Right lobe of liver (tissue), 6 donors: Measurements from ENCODE around the gene KLF18. TPM values are rescaled to one million over a fixed set of nuclear protein-coding genes. Genes with fewer than 3 reads are reported as not detected.

Experiments used
- ATAC-seq, 4 donors: fragments of 200-7000 bp; cut with Tn5 transposase; one replicate each; pipeline ENCODE4 v1.9.1; 2020; ENCODE audit warnings: mild to moderate bottlenecking in 4 of 4, moderate library complexity in 4 of 4
- DNase-seq, 3 donors: peaks; one replicate each; pipeline ENCODE4 v3.0.0-alpha.2; 2020
- H3K27ac ChIP-seq, 3 donors: fragments of 200-600 bp; one replicate each; pipeline ENCODE4 v1.8.0; 2022
- H3K27me3 ChIP-seq, 2 donors: fragments of 200-600 bp; one replicate each; pipeline ENCODE4 v1.8.0; 2022
- H3K36me3 ChIP-seq, 4 donors: fragments of 200-600 bp; sonication (generic) in 1 of 4; one replicate each; pipeline versions ENCODE4 v1.5.1 to v1.8.0; 2017 to 2022; ENCODE audit warnings: control low read depth in 1 of 4
- H3K4me1 ChIP-seq, 4 donors: fragments of 200-600 bp; sonication (generic) in 1 of 4; one replicate each; pipeline versions ENCODE4 v1.5.1 to v1.8.0; 2017 to 2022; ENCODE audit warnings: control low read depth in 1 of 4
- H3K4me3 ChIP-seq, 3 donors: fragments of 200-600 bp; one replicate each; pipeline ENCODE4 v1.8.0; 2022
- H3K9me3 ChIP-seq, 4 donors: fragments of 200-600 bp; sonication (generic) in 1 of 4; one replicate each; pipeline versions ENCODE4 v1.5.1 to v1.8.0; 2017 to 2022; ENCODE audit warnings: control low read depth in 1 of 4
- CTCF ChIP-seq, 4 donors: fragments of 200-600 bp in 3 of 4; fragments of 450-650 bp in 1 of 4; IDR thresholded peaks; one replicate each; pipeline versions ENCODE4 v1.5.1 to v1.8.0; 2016 to 2022; ENCODE audit warnings: antibody characterized with exemption in 4 of 4, mild to moderate bottlenecking in 2 of 4
- POLR2A ChIP-seq: fragments of 450-650 bp; IDR thresholded peaks from one replicate; pipeline ENCODE4 v1.6.1; 2017; ENCODE audit warnings: antibody characterized with exemption, mild to moderate bottlenecking
- WGBS: methylation state at CpG from one replicate; pipeline ENCODE4 v1.1.6; 2018; ENCODE audit warnings: low coverage, low lambda C conversion rate; ENCODE audit not compliant: insufficient coverage; ENCODE audit errors: missing lambda C conversion rate; 5-methylcytosine and 5-hydroxymethylcytosine counted together
- intact Hi-C, 2 donors: fragments of 100-400 bp; cut with DNase I; formaldehyde crosslinking; loops; one replicate each; pipeline versions ENCODE4 v1.11.2 to v1.14.1; 2022
- total RNA-seq, 6 experiments: library from RNA; depleted of rRNA in 2 of 6; stranded (reverse); fragments of >200 nt in 2 of 6; fragmentation: NEBNext Ultra II Directional in 3 of 6; extraction: Animal tissue kit (Norgen Biotek cat#: 25700) in 3 of 6; gene quantifications; one replicate each; pipeline versions ENCODE4 v1.1.0 to v1.2.4, GENCODE V29; 2016 to 2023
- donor health status: DM: no; HTN: yes; CAD: no.
- donor health status: DM: no; HTN: no; CAD: no.
- donor health status: DM: no; HTN: no; CAD: no.
- donor health status: DM: no; HTN: yes; CAD: no.
- donor health status: DM: no; HTN: yes; CAD: no.

KLF18 gene
- total RNA-seq, 6 experiments from 2014 or later = not detected

DNA sequence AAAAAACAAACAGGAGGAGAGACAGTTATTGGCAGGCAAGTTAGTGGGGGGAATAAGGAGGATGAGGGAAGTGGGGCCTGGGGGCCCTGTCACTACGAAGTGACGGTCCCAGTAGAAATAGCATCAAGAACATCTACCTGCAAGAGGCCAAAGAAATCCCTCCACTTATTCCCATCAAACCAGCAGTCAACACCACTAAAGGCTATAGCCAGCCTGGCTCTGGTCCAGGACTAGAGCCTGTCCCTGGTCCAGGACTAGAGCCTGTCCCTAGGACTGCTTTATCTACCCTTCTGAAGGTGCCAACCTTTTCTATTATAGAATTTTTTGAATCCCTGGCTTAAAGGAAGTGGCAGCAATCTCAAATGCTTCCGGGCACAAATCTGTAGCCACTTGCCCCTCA lies 3.2 kb downstream of the KLF18 start:
- Histone ChIP-seq H3K27ac (no peak overlapping the region), H3K4me1 (no peaks in the 10 kb centered on the region), H3K36me3 (no peaks in the 10 kb centered on the region), H3K27me3 (no peaks in the 10 kb centered on the region), H3K4me3 (no peak overlapping the region), H3K9me3 (no peaks in the 10 kb centered on the region)
- DNase-seq = no peak
- TF ChIP-seq CTCF (IDR thresholded peaks at IDR 0.05) (no peak), POLR2A (no peak)
- 73% methylated on average over 3 of the region's 3 CpGs for WGBS
- ATAC-seq = no peak
- intact Hi-C loops = no loop called here

GRCh38 chr1:44135886-44136285 lies 5.5 kb downstream of the KLF18 start:
- Histone ChIP-seq H3K4me1 (no peaks in the 10 kb centered on the region), H3K27ac (no peak overlapping the region), H3K4me3 (no peak overlapping the region), H3K9me3 (no peaks in the 10 kb centered on the region), H3K27me3 (no peaks in the 10 kb centered on the region), H3K36me3 (no peaks in the 10 kb centered on the region)
- ATAC-seq (no peak), DNase-seq (no peak)
- 81% methylated on average over 2 of the region's 2 CpGs for WGBS
- intact Hi-C loops = no loop called here
- TF ChIP-seq CTCF (IDR thresholded peaks at IDR 0.05) = no peak
- TF ChIP-seq POLR2A = no peak

DNA sequence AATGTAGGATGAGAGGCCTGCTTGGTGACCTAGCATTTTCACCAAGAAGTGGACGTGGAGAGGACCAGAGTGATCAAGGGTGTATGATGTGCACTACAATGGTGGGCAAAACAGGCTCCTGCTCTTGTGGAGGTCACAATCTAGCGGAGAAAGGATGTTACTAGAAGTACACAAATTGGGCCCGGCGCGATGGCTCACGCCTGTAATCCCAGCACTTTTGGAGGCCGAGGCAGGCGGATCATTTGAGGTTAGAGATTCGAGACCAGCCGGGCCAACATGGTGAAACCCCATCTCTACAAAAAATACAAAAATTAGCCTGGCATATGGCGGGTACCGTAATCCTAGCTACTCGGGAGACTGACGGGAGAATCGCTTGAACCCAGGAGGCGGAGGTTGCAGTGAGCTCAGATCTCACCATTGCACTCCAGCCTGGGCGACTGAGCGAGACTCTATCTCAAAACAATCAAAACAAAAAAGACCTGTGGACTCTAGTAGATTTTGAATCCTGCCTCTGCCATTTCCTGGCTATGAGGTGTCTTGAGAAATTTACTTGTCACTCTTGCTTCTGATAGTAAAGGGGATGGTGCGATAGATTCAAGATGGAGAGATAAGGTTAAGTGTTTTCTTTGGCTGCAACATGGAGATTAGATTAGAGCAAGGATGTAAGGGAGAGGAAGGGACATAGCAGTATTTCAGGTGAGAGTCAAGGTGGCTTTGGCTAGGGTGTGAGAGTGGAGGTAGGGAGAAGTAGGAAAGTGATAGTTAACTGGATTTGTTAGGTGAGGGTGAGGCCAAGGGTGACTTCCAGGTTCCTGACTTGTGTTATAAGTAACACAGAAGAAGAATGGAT lies 7.1 kb downstream of the KLF18 start:
- Histone ChIP-seq H3K4me1 (no peaks in the 10 kb centered on the region), H3K27ac (no peak overlapping the region), H3K36me3 (no peaks in the 10 kb centered on the region), H3K27me3 (no peaks in the 10 kb centered on the region), H3K9me3 (no peaks in the 10 kb centered on the region), H3K4me3 (no peak overlapping the region)
- TF ChIP-seq CTCF (IDR thresholded peaks at IDR 0.05) = no peak
- TF ChIP-seq POLR2A = no peak
- no peak for ATAC-seq
- 90% methylated on average over 17 of the region's 19 CpGs for WGBS
- no peak for DNase-seq
- intact Hi-C loops = no loop called here

- no peaks in the 10 kb centered on the region for H3K4me1 ChIP-seq
- H3K27me3 ChIP-seq = no peaks in the 10 kb centered on the region
- 64% methylated on average over 1 of the region's 3 CpGs for WGBS
- H3K36me3 ChIP-seq = no peaks in the 10 kb centered on the region
- H3K27ac ChIP-seq = no peak overlapping the region
- ATAC-seq (no peak), DNase-seq (no peak)
- no peak overlapping the region for H3K4me3 ChIP-seq
- intact Hi-C loops = no loop called here
- H3K9me3 ChIP-seq = no peaks in the 10 kb centered on the region
- no peak for TF ChIP-seq POLR2A
These were observed 10.0 kb downstream of the KLF18 start for GRCh38 chr1:44131411-44131810.

DNA sequence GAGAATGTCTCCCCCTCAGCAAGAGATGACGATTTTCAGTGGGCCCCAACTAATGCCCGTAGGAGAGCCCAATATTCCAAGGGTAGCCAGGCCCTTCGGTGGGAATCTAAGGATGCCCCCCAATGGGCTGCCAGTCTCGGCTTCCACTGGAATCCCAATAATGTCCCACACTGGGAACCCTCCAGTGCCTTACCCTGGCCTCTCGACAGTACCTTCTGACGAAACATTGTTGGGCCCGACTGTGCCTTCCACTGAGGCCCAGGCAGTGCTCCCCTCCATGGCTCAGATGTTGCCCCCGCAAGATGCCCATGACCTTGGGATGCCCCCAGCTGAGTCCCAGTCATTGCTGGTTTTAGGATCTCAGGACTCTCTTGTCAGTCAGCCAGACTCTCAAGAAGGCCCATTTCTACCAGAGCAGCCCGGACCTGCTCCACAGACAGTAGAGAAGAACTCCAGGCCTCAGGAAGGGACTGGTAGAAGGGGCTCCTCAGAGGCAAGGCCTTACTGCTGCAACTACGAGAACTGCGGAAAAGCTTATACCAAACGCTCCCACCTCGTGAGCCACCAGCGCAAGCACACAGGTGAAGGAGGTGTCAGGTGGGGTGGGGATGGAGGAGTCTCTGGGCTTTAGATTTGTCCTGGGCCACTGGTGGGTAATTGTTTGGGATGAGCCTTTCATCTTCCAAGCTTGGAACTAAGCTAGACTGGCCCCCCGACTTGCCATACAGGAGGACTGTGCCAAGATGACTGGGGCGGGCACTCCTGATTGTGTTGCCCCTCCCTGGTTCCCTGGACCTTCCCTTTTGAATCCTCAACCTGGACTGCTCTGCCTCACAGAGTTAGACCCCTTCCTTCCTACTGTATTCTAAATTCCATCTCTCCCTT lies 11.6 kb downstream of the KLF18 start:
- no peak overlapping the region for H3K4me3 ChIP-seq
- H3K27ac ChIP-seq = no peak overlapping the region
- H3K27me3 ChIP-seq = no peaks in the 10 kb centered on the region
- WGBS = 100% methylated on average over 5 of the region's 16 CpGs
- H3K36me3 ChIP-seq = no peaks in the 10 kb centered on the region
- ATAC-seq (no peak), DNase-seq (no peak)
- H3K4me1 ChIP-seq = no peaks in the 10 kb centered on the region
- intact Hi-C loops = no loop called here
- TF ChIP-seq POLR2A (no peak), CTCF (IDR thresholded peaks at IDR 0.05) (no peak)
- no peaks in the 10 kb centered on the region for H3K9me3 ChIP-seq
